AG04450 (cell line): ENCODE measurements around the gene SPRED2. TPM values are rescaled to one million over a fixed set of nuclear protein-coding genes. Genes with fewer than 3 reads are reported as not detected.
A peak's percentile ranks its signal among the peaks of the same experiment; 100 is the strongest.

Experiments used
- CTCF ChIA-PET: fragments of 300-600, 350-600 bp; formaldehyde crosslinking; extraction: SDS; loops from one replicate; lab custom pipeline; 2022; ENCODE audit warnings: antibody characterized with exemption, inconsistent platforms; lab: Charles Lee
- POLR2A ChIA-PET: fragments of 350-600 bp; formaldehyde crosslinking; extraction: SDS; loops from one replicate; lab custom pipeline; 2021; ENCODE audit warnings: antibody characterized with exemption, inconsistent platforms; lab: Yijun Ruan, JAX
- DNase-seq: peaks from one replicate; pipeline ENCODE4 v3.0.0-alpha.2; 2011; ENCODE audit warnings: low read depth, low spot score
- H3K27ac ChIP-seq: one replicate; pipeline ENCODE4 v1.5.1; 2012; ENCODE audit warnings: low read depth, low read length, control low read depth
- H3K27me3 ChIP-seq: one replicate; pipeline ENCODE4 v1.6.0; 2012; ENCODE audit warnings: low read length; ENCODE audit not compliant: control insufficient read depth, insufficient read depth
- H3K4me3 ChIP-seq: 2 replicates; pipeline ENCODE4 v1.5.1; 2011; ENCODE audit warnings: mild to moderate bottlenecking, low read depth, low read length, control low read depth
- H3K9me3 ChIP-seq: 2 replicates; pipeline ENCODE4 v1.5.1; 2012; ENCODE audit warnings: low read length; ENCODE audit not compliant: control insufficient read depth, insufficient read depth
- polyA minus RNA-seq: library from RNA; depleted of rRNA, polyadenylated mRNA; stranded (reverse); fragments of >200 nt; gene quantifications from 2 replicates; pipeline ENCODE4 v1.2.3, GENCODE V29; 2011; rRNA and poly(A)+ RNA removed
- polyA plus RNA-seq: library from polyadenylated mRNA; depleted of rRNA; stranded (reverse); fragments of >200 nt; gene quantifications from 2 replicates; pipeline ENCODE4 v1.2.3, GENCODE V29; 2011; rRNA removed
- TF ChIP-seq, protein P1 (sequence below): IDR thresholded peaks from 2 replicates; pipeline ENCODE4 v1.5.1; 2011; ENCODE audit warnings: low read depth, low read length, control low read depth, inconsistent platforms

Gene SPRED2
- polyA plus RNA-seq (18.6 and 21.2 TPM in 2 replicates), polyA minus RNA-seq (23.0 and 24.9 TPM in 2 replicates)

- H3K27ac ChIP-seq = peak within 1 kb of the TSS; percentile 77
- POLR2A ChIA-PET = interaction anchor here (0.6 to 1.6 kb wide), 5 partner anchors 20 to 200 kb away, joined by 3 to 8 read pairs (median 4); no protein-coding TSS in a partner anchor
- H3K4me3 ChIP-seq = peak within 1 kb of the TSS; percentile 85
- no peaks in the 10 kb centered on the region; the same call in 1 of the 2 replicates for H3K9me3 ChIP-seq
- peak; percentile 94 for DNase-seq
- CTCF ChIA-PET = interaction anchor here (1.9 kb wide), 1 partner anchor 167 kb away, joined by 7 read pairs; no protein-coding TSS in a partner anchor
- no peaks in the 10 kb centered on the region for H3K27me3 ChIP-seq
- TF ChIP-seq, protein P1, sequence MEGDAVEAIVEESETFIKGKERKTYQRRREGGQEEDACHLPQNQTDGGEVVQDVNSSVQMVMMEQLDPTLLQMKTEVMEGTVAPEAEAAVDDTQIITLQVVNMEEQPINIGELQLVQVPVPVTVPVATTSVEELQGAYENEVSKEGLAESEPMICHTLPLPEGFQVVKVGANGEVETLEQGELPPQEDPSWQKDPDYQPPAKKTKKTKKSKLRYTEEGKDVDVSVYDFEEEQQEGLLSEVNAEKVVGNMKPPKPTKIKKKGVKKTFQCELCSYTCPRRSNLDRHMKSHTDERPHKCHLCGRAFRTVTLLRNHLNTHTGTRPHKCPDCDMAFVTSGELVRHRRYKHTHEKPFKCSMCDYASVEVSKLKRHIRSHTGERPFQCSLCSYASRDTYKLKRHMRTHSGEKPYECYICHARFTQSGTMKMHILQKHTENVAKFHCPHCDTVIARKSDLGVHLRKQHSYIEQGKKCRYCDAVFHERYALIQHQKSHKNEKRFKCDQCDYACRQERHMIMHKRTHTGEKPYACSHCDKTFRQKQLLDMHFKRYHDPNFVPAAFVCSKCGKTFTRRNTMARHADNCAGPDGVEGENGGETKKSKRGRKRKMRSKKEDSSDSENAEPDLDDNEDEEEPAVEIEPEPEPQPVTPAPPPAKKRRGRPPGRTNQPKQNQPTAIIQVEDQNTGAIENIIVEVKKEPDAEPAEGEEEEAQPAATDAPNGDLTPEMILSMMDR = peak; percentile 4; the same call in 1 of the 2 replicates
These were observed at the start of gene SPRED2 for GRCh38 chr2:65432227-65433190. Gene SPRED2 (minus strand): TSS chr2:65432599. CDS start chr2:65431987, 612 bp downstream.

DNA sequence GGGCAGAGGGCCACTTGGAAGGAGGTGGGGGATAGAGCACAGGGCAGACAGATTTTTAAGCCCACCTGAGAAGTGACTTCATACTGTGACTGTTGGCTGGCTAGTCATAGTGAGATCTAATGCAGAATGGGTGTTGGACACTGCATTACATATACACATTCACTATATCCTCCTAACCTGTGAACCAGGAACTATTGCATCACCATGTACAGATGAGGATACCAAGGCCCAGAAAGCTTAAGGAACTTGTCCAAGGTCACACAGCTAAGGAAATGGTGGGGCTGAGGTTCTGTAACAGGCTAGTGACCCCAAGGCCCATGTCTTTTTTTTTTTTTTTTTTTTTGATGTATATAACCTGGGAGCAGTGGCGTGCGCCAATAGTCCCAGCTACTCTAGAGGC lies 49.6 kb upstream of the SPRED2 start:
- Histone ChIP-seq H3K27ac (no peak overlapping the region), H3K9me3 (peaks cover 3% of the 10 kb centered on the region; the same call in 1 of the 2 replicates), H3K4me3 (no peak overlapping the region), H3K27me3 (peaks cover 5% of the 10 kb centered on the region)
- CTCF ChIA-PET = no interaction called here
- TF ChIP-seq, protein P1 = no peak
- no peak for DNase-seq
- POLR2A ChIA-PET = no interaction called here

DNA sequence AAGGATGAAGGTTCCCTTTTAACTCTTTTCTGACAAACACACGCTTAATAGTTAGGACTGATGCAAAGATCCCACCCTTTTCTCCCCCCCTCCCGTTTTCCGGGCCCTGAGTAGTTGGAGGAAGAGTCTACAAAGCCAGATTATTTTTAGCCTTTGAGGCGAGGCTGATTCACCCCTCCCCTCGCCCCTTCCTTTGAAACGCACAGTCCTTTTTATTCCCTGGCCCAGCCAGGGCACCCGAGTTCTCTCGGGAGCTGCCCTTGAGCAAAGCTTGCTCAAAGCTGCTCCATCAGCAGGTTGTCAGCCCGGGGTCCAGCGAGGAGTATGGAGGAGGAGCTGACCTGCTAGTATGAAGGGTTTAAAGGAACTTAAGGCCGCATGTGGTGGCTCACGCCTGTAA lies 47.1 kb upstream of the SPRED2 start:
- CTCF ChIA-PET = no interaction called here
- H3K27ac ChIP-seq = no peak overlapping the region
- TF ChIP-seq, protein P1 = no peak
- H3K4me3 ChIP-seq = no peak overlapping the region
- H3K9me3 ChIP-seq = peaks cover 16% of the 10 kb centered on the region
- H3K27me3 ChIP-seq = peaks cover 2% of the 10 kb centered on the region
- DNase-seq = no peak
- POLR2A ChIA-PET = no interaction called here

DNA sequence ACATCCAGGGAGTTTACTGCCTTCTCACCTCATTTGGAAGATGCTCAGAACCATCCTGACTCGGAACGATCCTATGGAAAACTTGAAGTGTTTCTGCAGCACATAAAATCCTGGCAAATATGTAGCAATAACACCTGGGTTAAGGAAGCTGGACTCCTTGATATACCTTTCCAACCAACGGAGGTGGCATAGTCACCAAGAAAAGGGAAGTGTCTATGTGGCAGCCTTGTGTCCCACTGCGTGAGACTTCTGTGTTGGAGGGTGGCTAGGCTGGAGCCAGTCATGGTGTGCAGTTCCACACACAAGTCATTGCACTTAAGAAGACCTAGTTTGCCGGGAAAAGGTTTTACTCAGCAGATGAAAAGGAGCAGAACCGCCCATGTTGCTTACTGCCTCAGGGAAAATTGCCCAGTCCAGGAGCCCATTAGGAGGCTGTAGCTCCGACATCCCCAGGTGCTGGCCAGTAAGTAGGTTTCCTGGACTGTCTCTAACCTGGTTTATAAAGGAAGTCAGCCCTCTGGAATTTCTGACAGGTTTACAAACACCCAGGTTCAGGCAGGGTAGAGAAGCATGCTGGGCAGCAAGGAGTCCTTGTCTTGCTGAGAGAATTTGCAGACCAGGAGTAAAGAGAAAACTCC lies 46.2 kb upstream of the SPRED2 start:
- TF ChIP-seq, protein P1 = no peak
- CTCF ChIA-PET = no interaction called here

More for the DNA sequence above, 46.2 kb upstream of the SPRED2 start:
- Histone ChIP-seq H3K27ac (no peak overlapping the region), H3K4me3 (no peak overlapping the region), H3K9me3 (peaks cover 17% of the 10 kb centered on the region), H3K27me3 (peaks cover 2% of the 10 kb centered on the region)
- no peak for DNase-seq
- POLR2A ChIA-PET = no interaction called here
